Measurements from ENCODE around the gene SAXO2.
"Not testable (repeated sequence)": the region's sequence is repeated elsewhere in the genome, so short reads cannot be mapped to it uniquely, and the experiment has no call there.

SAXO2 gene

DNA sequence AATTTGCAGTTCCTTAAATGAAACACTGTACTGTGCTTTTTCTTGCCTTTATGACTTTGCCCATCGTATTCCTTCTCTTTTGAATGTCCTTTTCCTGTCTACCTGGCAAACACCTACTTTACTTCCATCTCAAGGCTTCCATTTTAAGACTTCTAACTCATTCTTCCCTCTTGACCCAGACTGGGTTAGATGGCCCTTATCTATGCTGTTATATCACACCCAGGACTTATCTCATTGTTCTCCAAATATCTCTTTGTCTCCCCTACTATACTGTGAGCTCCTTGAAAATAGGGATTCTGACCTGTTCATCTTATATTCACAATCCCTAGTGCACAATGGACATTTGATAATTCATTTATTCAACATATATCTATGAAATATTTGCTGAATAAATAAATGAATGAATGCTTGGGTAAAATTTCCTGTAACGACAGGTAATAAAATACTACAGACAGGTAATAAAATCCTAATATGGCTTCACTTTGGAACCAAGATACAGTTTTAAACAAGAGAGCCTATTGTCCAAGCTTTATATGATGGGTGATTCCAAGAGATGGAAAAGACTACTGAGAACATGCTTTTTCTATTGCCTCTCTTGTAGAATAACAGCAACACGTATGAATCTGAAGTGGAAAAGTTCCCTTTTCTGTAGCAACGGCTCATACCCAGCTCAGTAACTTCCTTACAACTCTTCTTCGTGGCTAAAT is 22.8 kb upstream of the SAXO2 start:
- no peak for DNase-seq (ENCODE audit: low read depth, low spot score)
- CTCF ChIA-PET: interaction anchor here (0.9 to 1.1 kb wide), 2 partner anchors 11 to 13 kb away, joined by 3 read pairs; no protein-coding TSS in a partner anchor
- POLR2A ChIA-PET: no interaction called here

GRCh38 chr15:82241836-82242499 is 20.6 kb upstream of the SAXO2 start:
- peak; percentile 12 for DNase-seq (ENCODE audit: low read depth, low spot score)
- POLR2A ChIA-PET; H3K4me3 ChIP-seq (ENCODE audit: low read depth, low read length); CTCF ChIA-PET: not testable (repeated sequence)

More for the DNA sequence above, 22.8 kb upstream of the SAXO2 start:
- no peak overlapping the region for H3K4me3 ChIP-seq (ENCODE audit: low read depth, low read length)
- TF ChIP-seq, protein P1, sequence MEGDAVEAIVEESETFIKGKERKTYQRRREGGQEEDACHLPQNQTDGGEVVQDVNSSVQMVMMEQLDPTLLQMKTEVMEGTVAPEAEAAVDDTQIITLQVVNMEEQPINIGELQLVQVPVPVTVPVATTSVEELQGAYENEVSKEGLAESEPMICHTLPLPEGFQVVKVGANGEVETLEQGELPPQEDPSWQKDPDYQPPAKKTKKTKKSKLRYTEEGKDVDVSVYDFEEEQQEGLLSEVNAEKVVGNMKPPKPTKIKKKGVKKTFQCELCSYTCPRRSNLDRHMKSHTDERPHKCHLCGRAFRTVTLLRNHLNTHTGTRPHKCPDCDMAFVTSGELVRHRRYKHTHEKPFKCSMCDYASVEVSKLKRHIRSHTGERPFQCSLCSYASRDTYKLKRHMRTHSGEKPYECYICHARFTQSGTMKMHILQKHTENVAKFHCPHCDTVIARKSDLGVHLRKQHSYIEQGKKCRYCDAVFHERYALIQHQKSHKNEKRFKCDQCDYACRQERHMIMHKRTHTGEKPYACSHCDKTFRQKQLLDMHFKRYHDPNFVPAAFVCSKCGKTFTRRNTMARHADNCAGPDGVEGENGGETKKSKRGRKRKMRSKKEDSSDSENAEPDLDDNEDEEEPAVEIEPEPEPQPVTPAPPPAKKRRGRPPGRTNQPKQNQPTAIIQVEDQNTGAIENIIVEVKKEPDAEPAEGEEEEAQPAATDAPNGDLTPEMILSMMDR (IDR thresholded peaks at IDR 0.05; ENCODE audit: insufficient read depth, low read length, missing control alignments): no peak

GRCh38 chr15:82243644-82244043 is 19.0 kb upstream of the SAXO2 start:
- POLR2A ChIA-PET; DNase-seq (ENCODE audit: low read depth, low spot score); H3K4me3 ChIP-seq (ENCODE audit: low read depth, low read length): not testable (repeated sequence)
- CTCF ChIA-PET: interaction anchor here (0.7 kb wide), 1 partner anchor 10 kb away, joined by 3 read pairs; no protein-coding TSS in a partner anchor

GRCh38 chr15:82245956-82246355 is 16.7 kb upstream of the SAXO2 start:
- DNase-seq (ENCODE audit: low read depth, low spot score); CTCF ChIA-PET; POLR2A ChIA-PET; H3K4me3 ChIP-seq (ENCODE audit: low read depth, low read length): not testable (repeated sequence)

GRCh38 chr15:82248261-82248660 is 14.4 kb upstream of the SAXO2 start:
- POLR2A ChIA-PET; H3K4me3 ChIP-seq (ENCODE audit: low read depth, low read length); CTCF ChIA-PET; DNase-seq (ENCODE audit: low read depth, low spot score): not testable (repeated sequence)

DNA sequence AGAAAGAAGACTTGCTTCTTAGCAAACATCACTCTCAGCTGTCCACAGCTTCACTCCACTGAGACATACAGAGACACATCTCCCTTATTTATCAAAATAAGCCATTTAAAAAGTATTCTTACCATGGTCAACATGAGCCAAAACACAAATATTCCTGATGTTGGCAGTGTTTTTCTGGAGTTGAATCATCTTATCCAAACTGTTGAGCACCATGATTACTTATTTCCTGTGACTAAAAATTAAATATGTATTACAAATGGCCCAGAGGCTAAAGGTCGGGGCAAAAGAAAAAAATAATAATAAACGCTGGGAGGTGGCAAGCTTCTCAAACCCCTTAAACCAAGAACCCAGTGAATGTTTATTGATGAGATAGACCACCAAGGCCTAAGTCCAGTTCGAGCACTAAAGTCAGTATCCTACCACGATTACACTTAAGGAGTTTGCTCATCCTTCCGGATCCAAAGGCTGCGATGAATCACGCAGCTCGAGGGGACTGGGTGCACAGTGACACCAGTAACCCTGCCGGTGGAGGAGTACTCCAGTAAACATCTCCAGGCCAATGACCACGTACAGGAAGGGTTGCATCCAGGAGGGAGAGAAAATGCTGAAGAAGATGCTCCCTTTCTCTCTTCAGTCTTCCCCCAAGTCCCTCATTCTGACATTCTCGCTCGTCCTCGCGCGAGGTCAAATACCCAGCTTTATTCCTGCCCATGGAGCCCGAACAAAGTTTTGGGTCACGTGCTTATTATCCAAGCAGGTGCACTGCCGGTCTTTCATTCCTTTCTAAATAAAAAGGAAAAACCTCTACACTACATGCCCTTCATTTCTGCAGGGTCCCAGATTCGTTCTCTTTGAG is 824 bp upstream of the SAXO2 start:
- H3K4me3 ChIP-seq (ENCODE audit: low read depth, low read length): peak overlapping the region; percentile 79
- POLR2A ChIA-PET: interaction anchor here (0.7 to 1.4 kb wide), 2 partner anchors 217 to 1124 kb away, joined by 3 to 5 read pairs; partner anchors contain the start of gene MEX3B
- DNase-seq (ENCODE audit: low read depth, low spot score): not testable (repeated sequence)
- CTCF ChIA-PET: interaction anchor here (1.2 kb wide), 1 partner anchor 19 kb away, joined by 7 read pairs; no protein-coding TSS in a partner anchor

DNA sequence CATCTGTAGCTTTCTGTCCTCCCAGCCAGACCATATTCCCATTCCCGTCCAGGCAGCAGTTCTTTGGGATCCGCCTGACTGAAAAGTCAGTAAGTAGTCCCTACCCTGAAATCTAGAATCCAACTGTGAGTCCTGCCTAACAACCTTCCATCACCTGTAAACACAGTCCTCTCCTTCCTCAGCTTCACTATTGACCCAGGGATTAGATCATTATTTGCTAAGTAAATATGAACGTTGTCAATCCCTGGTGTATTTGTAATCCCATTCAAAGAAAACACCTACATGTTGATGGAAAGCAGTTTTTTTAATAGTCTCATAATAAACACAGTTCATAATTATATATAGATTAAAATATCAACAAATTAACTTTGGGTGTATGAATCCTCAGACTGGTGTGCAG is 732 bp downstream of the SAXO2 start:
- ChIA-PET CTCF (no interaction called here), POLR2A (no interaction called here)
- TF ChIP-seq, protein P1 (IDR thresholded peaks at IDR 0.05; ENCODE audit: insufficient read depth, low read length, missing control alignments): no peak
- peak overlapping the region; percentile 79 for H3K4me3 ChIP-seq (ENCODE audit: low read depth, low read length)
- no peak for DNase-seq (ENCODE audit: low read depth, low spot score)

DNA sequence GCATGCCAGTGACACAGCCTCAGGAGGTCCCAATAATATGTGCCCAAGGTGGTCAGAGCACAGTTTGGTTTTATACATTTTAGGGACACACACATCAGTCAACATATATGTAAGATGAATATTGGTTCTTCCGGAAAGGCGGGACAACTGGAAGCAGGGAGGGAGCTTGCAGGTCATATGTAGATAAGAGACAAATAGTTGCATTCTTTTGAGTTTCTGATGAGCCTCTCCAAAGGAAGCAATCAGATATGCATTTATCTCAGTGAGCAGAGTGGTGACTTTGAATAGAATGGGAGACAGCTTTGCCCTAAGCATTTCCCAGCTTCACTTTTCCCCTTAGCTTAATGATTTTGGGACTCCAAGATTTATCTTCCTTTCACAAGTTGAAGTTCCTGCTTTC is 4.5 kb downstream of the SAXO2 start:
- CTCF ChIA-PET: interaction anchor here (2.9 kb wide), 1 partner anchor 14 kb away, joined by 11 read pairs; no protein-coding TSS in a partner anchor
- DNase-seq (ENCODE audit: low read depth, low spot score); POLR2A ChIA-PET; H3K4me3 ChIP-seq (ENCODE audit: low read depth, low read length): not testable (repeated sequence)

- CTCF ChIA-PET: interaction anchor here (2.9 kb wide), 1 partner anchor 12 kb away, joined by 11 read pairs; no protein-coding TSS in a partner anchor
- H3K4me3 ChIP-seq (ENCODE audit: low read depth, low read length); POLR2A ChIA-PET; DNase-seq (ENCODE audit: low read depth, low spot score): not testable (repeated sequence)
Observed at GRCh38 chr15:82268454-82268853, 5.8 kb downstream of the SAXO2 start.
